Esophagus (tissue), 2 donors: Measurements from ENCODE around the gene TBL3. TPM values are rescaled to one million over a fixed set of nuclear protein-coding genes. Genes with fewer than 3 reads are reported as not detected.

ENCODE experiments used
- H3K27ac ChIP-seq, 2 donors: one replicate each; pipeline ENCODE4 v1.5.1; 2013; ENCODE audit warnings: low read depth in 2 of 2, mild to moderate bottlenecking in 2 of 2, inconsistent platforms in 1 of 2, low read length in 1 of 2, moderate library complexity in 1 of 2
- H3K27me3 ChIP-seq, 2 donors: one replicate each; pipeline ENCODE4 v1.6.1; 2013; ENCODE audit warnings: low read length in 2 of 2, control low read depth in 1 of 2, mild to moderate bottlenecking in 1 of 2; ENCODE audit not compliant: insufficient read depth in 2 of 2, control insufficient read depth in 1 of 2
- H3K36me3 ChIP-seq, 2 donors: one replicate each; pipeline ENCODE4 v1.6.1; 2013; ENCODE audit warnings: low read length in 1 of 2; ENCODE audit not compliant: control insufficient read depth in 2 of 2, insufficient read depth in 2 of 2
- H3K4me1 ChIP-seq, 2 donors: one replicate each; pipeline ENCODE4 v1.6.1; 2013; ENCODE audit warnings: low read length in 1 of 2; ENCODE audit not compliant: control insufficient read depth in 2 of 2, insufficient read depth in 2 of 2
- H3K4me3 ChIP-seq, 2 donors: one replicate each; pipeline ENCODE4 v1.5.1; 2013; ENCODE audit warnings: low read length in 2 of 2, mild to moderate bottlenecking in 2 of 2, low read depth in 1 of 2, moderate library complexity in 1 of 2
- H3K9me3 ChIP-seq, 2 donors: one replicate each; pipeline ENCODE4 v1.6.1; 2013; ENCODE audit warnings: mild to moderate bottlenecking in 2 of 2, low read depth in 1 of 2, low read length in 1 of 2, moderate library complexity in 1 of 2; ENCODE audit not compliant: control insufficient read depth in 2 of 2, insufficient read depth in 1 of 2
- WGBS, 2 donors: extraction: QIAGEN DNeasy Blood & Tissue Kit; methylation state at CpG; one replicate each; pipeline ENCODE4 v1.1.7; 2013; 5-methylcytosine and 5-hydroxymethylcytosine counted together
- polyA plus RNA-seq, 2 donors: library from polyadenylated mRNA; stranded (reverse); fragments of 200-250 nt; gene quantifications; one replicate each; pipeline ENCODE4 v1.2.3, GENCODE V29; 2013
- donor health status: healthy with polysubstance abuse.
- donor health status: Bipolar disorder and iron deficiency.

TBL3 gene
- polyA plus RNA-seq, 2 donors: 56.6 to 59.0 TPM

- Histone ChIP-seq H3K36me3 (peaks cover 0 to 15% of the 10 kb centered on the region in 2 donors), H3K4me3 (no peak overlapping the region), H3K27me3 (peaks cover 0 to 18% of the 10 kb centered on the region in 2 donors), H3K27ac (peak overlapping the region; percentile 52 to 76), H3K9me3 (peaks cover 0 to 4% of the 10 kb centered on the region in 2 donors), H3K4me1 (peaks cover 7 to 27% of the 10 kb centered on the region in 2 donors)
- 55% methylated on average over 2 of the region's 2 CpGs for WGBS, 2 donors
Observed at GRCh38 chr16:1993731-1994131, 21.9 kb downstream of the TBL3 start.

DNA sequence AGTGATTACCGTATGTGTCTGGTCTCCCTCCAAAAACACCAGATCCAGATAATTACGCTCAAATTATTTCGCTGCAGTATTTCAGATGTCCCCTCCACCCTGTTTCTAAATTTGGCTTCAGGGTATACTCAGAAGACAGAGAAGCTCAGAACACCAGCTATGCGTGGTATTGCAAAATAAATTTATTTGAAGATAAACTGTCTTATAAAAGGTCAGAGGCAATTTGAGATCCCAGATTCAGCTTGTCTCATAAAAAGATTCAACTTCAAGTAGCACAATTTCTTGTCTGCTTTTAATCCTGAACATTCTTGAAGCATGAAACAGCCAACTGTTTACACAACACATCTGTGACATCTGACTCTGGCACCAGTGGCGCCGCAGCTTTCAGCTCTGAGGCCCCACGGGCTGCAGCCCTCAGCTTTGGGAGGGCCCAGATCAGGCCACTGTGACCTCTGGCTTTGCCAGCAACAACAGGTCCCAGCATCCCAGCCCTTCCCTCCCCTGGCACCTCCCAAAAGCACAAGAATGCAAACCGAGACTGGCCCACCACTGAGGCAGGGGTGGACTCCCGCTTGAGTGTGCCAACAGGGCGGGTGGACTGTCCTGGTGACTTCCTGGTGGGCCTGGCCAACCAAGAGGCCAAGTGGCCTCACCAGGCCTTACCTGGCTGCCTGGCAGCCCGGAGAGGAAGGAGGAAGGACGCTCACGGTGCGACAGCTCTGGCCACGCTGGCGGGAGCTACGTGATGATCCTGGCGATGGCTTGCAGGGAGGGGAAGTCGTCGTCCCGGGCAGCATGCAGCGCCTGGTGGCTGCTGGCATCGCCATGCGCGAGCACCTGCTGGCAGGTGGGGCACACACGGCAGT is 25.9 kb downstream of the TBL3 start:
- Histone ChIP-seq H3K27ac (peak overlapping the region; percentile 68 to 74), H3K4me3 (no peak overlapping the region), H3K36me3 (peaks cover 15 to 52% of the 10 kb centered on the region in 2 donors), H3K9me3 (no peaks in the 10 kb centered on the region), H3K27me3 (no peaks in the 10 kb centered on the region), H3K4me1 (peaks cover 0 to 10% of the 10 kb centered on the region in 2 donors)
- 73 to 77% methylated on average over 26 of the region's 26 CpGs for WGBS, 2 donors

- Histone ChIP-seq H3K9me3 (no peaks in the 10 kb centered on the region), H3K27me3 (no peaks in the 10 kb centered on the region), H3K4me3 (no peak overlapping the region), H3K4me1 (peaks cover 0 to 9% of the 10 kb centered on the region in 2 donors), H3K27ac (peak overlapping the region; percentile 29 to 74), H3K36me3 (peaks cover 15 to 59% of the 10 kb centered on the region in 2 donors)
- 85 to 87% methylated on average over 27 of the region's 27 CpGs for WGBS, 2 donors
Observed at GRCh38 chr16:1998360-1998835, 26.5 kb downstream of the TBL3 start.

DNA sequence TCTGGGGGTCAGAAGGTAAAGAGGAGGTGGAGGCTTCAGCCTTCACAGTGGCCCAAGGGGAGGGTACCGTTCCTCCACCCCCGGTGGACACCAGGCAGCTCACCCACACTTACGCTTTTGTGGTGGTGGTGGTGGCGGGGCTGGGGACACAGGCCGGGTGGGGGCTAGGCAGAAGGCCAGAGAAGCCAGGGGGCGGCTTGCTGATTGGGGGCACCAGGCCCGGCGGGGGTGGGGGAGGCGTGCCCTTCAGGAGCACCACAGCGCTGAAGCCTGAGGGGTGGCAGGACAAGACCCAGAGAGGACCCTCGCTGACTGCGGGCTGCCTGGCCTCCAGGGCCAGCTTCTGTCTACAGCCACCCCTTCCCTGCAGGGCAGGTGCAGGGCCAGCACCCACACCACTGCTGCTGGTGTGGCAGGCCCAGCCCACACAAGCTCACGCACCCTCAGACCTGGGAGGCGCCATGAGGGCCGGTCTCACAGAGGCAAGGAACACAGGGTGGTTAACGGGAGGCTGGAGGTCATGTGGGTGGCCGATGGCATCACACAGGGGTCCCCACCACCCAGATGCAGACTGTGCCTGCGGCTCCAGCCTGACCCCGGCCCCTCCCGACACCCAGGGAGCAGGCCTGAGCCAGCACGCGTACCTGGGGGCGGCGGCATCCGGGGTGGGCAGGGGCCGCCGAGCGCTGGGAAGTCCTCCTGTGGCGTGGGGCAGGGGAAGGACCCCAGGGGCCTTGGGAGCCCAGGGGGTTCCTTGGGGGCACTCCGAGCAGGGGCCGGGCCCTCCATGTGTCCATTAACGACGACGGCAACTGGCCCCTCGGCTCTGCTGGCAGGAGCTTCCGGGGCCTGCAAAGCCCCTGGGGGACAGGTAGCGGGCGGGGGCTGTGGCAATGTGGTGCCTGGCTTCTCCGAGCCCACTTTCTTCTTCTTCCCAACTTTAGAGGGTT is 27.3 kb downstream of the TBL3 start:
- WGBS, 2 donors: 93 to 94% methylated on average over 39 of the region's 39 CpGs
- Histone ChIP-seq H3K36me3 (peaks cover 15 to 60% of the 10 kb centered on the region in 2 donors), H3K4me1 (peaks cover 2 to 11% of the 10 kb centered on the region in 2 donors), H3K9me3 (no peaks in the 10 kb centered on the region), H3K27ac (peak overlapping the region; percentile 20 to 21), H3K27me3 (no peaks in the 10 kb centered on the region), H3K4me3 (no peak overlapping the region)

- H3K9me3 ChIP-seq: no peaks in the 10 kb centered on the region
- H3K4me3 ChIP-seq: peak overlapping the region in 1 of 2 donors; percentile 13
- H3K4me1 ChIP-seq: peaks cover 5 to 18% of the 10 kb centered on the region in 2 donors
- no peaks in the 10 kb centered on the region for H3K27me3 ChIP-seq
- no peak overlapping the region for H3K27ac ChIP-seq
- 85 to 86% methylated on average over 27 to 28 of the region's 28 CpGs for WGBS, 2 donors
- peaks cover 15 to 62% of the 10 kb centered on the region in 2 donors for H3K36me3 ChIP-seq
Observed at GRCh38 chr16:1999866-2000514, 28.1 kb downstream of the TBL3 start.

GRCh38 chr16:2001035-2001434 is 29.2 kb downstream of the TBL3 start:
- Histone ChIP-seq H3K9me3 (no peaks in the 10 kb centered on the region), H3K4me3 (no peak overlapping the region), H3K4me1 (peaks cover 5 to 25% of the 10 kb centered on the region in 2 donors), H3K27ac (no peak overlapping the region), H3K36me3 (peaks cover 15 to 70% of the 10 kb centered on the region in 2 donors), H3K27me3 (no peaks in the 10 kb centered on the region)
- 95 to 96% methylated on average over 19 of the region's 19 CpGs for WGBS, 2 donors

DNA sequence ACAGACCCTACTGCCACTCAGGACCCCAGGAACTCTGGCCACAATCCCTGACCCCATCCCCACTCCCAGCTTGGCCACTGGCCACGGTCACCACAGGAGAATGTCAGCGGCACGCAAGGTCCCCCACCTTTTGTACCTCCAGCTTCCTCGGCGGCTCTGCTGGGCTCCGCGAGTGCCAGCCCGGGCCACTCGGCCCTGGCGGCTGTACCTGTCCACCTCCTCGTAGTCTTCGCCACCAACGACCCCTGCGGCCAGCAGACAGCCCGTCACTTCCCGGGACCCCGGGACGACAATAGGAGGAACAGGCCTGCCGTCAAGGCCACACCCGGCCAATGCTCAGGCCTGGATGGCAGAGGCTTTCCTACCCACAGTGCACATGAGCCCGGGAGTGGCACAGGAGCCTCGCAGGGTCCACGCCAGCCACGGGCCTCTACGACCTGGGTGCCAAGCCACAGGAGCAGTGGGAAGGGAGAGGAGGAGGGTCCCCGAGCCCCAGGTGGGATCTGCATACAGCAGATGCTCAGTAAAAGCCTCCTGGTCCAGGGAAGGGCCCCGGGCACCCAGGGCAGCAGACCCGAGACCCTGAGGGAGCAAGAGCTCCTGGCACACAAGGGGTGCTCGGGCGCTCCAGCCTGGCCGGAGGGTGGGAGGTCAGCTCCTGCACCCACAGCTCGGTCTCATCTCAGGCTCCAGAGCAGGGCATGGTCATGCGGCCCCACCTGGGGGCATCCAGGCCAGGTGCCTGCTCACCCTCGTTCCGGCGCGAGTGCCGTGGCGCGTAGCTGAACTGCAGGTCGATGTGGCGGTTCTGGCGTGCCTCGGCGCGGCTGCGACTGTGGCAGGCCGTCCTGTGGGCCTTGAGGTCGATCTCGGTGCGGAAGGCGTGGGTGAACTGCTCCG is 29.9 kb downstream of the TBL3 start:
- peaks cover 5 to 27% of the 10 kb centered on the region in 2 donors for H3K4me1 ChIP-seq
- no peaks in the 10 kb centered on the region for H3K9me3 ChIP-seq
- WGBS, 2 donors: 96 to 97% methylated on average over 52 to 53 of the region's 53 CpGs

GRCh38 chr16:2002406-2003230 is 30.8 kb downstream of the TBL3 start:
- Histone ChIP-seq H3K27ac (no peak overlapping the region), H3K36me3 (peaks cover 15 to 71% of the 10 kb centered on the region in 2 donors), H3K4me3 (no peak overlapping the region), H3K4me1 (peaks cover 12 to 35% of the 10 kb centered on the region in 2 donors), H3K9me3 (no peaks in the 10 kb centered on the region), H3K27me3 (no peaks in the 10 kb centered on the region)
- WGBS, 2 donors: 92 to 93% methylated on average over 47 of the region's 47 CpGs

More for the DNA sequence above, 29.9 kb downstream of the TBL3 start:
- H3K27ac ChIP-seq: no peak overlapping the region
- H3K4me3 ChIP-seq: no peak overlapping the region
- H3K27me3 ChIP-seq: no peaks in the 10 kb centered on the region
- H3K36me3 ChIP-seq: peaks cover 15 to 74% of the 10 kb centered on the region in 2 donors
